Measurements from ENCODE around the gene RIMBP2.

Gene RIMBP2

DNA sequence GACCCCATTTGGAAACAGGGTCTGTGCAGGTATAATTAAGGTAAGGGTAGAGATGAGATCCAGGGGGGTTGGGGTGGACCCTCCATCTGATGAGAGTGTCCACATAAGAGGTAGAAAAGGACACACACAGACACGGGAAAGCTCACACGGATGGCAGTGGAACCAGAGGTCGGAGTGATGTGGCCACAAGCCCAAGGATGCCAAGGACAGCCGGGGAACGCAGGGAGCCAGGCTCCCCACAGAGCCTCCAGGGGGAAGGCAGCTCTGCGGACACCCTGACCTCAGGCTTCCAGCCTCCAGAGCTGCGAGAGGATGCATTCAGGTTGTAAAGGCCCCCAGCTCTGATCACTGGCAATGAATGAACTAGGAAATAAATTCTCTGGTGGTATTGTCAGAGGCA, 33.0 kb downstream of the RIMBP2 start:
- no peak for DNase-seq (ENCODE audit: low read depth)
- no peak overlapping the region for H3K4me3 ChIP-seq (ENCODE audit: low read depth, low read length)
- TF ChIP-seq, protein P1, sequence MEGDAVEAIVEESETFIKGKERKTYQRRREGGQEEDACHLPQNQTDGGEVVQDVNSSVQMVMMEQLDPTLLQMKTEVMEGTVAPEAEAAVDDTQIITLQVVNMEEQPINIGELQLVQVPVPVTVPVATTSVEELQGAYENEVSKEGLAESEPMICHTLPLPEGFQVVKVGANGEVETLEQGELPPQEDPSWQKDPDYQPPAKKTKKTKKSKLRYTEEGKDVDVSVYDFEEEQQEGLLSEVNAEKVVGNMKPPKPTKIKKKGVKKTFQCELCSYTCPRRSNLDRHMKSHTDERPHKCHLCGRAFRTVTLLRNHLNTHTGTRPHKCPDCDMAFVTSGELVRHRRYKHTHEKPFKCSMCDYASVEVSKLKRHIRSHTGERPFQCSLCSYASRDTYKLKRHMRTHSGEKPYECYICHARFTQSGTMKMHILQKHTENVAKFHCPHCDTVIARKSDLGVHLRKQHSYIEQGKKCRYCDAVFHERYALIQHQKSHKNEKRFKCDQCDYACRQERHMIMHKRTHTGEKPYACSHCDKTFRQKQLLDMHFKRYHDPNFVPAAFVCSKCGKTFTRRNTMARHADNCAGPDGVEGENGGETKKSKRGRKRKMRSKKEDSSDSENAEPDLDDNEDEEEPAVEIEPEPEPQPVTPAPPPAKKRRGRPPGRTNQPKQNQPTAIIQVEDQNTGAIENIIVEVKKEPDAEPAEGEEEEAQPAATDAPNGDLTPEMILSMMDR (IDR thresholded peaks at IDR 0.05; ENCODE audit: control insufficient read depth, extremely low read depth, insufficient read depth), result no peak

DNA sequence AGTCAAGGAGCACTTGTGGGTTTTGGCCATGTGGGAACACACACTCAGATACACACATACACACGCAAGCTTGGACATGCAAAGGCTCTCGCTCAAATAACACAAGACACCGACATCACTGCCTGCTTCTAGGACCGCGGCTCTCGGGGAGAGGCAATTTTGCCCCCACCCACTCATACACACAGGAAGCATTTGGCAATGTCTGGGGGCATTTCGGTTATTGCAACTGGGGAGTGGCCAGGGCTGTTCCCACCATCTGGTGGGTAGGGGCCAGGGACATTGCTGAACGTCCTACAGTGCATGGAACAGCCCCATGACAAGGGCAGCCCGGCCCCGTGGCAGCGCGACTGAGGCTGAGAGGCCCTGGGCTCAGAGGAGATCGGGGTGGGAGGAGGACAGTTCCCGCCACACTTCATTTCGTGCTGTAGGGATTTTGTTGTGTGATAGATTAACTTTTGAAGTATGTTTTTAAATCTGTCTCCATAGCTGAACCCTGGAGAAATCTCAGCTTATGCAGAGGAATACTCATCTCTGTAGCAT, 35.6 kb downstream of the RIMBP2 start:
- TF ChIP-seq, protein P1 (IDR thresholded peaks at IDR 0.05; ENCODE audit: control insufficient read depth, extremely low read depth, insufficient read depth), result no peak
- no peak overlapping the region for H3K4me3 ChIP-seq (ENCODE audit: low read depth, low read length)
- DNase-seq (ENCODE audit: low read depth), result no peak

DNA sequence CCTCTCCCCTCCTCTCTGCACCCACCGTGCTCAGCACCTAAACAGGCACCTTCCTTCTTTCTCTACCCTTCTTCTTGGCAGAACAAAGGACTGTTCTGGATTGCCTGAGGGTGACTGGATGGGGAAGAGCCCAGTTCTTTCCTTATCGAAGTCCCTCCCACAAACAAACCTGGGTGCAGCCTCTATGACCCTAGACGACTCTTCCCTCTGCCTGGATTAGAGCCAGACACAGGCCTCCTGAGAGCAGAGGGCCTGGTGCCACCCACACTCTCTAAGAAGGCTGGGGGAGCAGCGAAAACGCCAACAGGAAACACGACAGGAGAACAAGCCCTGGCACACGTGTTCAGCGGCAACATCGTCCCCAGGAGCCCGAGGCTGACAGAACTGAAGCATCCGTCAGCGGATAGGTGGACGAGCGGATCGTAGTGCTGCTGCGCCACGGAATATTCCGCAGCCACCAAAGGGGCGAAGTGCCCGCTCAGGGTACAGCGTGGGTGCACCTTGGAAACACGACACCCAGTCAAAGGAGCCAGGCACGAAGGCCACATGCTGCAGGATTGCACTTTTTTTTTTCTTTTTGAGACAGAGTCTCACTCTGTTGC, 38.0 kb downstream of the RIMBP2 start:
- no peak overlapping the region for H3K4me3 ChIP-seq (ENCODE audit: low read depth, low read length)
- DNase-seq (ENCODE audit: low read depth), result no peak
- TF ChIP-seq, protein P1 (IDR thresholded peaks at IDR 0.05; ENCODE audit: control insufficient read depth, extremely low read depth, insufficient read depth), result no peak

DNA sequence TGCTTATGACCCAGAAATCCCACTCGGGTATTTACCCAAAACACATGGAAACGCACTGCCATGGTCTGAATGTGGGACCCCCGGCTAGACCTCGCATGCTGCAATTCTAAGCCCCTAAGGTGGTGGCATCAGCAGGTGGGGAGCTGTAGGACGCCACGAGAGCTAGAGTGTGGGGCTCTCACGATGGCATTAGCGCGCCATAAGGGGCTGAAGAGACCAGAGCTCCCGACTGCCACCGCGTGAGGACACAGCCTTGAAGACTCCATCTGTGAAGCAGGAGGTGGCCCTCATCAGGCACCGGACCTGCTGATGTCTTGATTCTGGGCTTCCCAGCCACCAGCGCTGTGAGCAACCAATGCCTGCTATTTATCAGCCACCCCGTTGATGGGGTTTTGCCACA, 40.3 kb downstream of the RIMBP2 start:
- H3K4me3 ChIP-seq (ENCODE audit: low read depth, low read length), result no peak overlapping the region
- no peak for DNase-seq (ENCODE audit: low read depth)
- TF ChIP-seq, protein P1 (IDR thresholded peaks at IDR 0.05; ENCODE audit: control insufficient read depth, extremely low read depth, insufficient read depth), result no peak

DNA sequence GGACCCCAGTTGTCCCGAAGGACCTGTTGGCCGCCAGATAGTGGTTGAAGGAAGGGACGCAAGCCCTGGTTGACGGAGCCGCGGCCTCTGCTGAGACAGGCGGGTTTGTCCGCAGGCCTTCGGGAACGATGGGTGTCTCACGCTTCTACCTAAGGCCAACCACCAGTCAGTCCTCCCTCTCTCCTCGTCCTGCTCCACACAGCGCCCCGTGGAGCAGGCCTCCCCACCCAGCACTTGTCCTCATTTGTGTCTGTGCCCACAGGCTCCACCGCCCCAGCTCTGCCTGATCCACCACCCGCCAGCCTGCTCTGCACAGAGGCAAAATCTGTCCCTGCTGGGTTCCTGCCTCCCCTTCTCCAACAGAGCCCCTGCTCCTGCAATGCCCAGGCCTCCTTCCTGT, 41.0 kb downstream of the RIMBP2 start:
- TF ChIP-seq, protein P1 (IDR thresholded peaks at IDR 0.05; ENCODE audit: control insufficient read depth, extremely low read depth, insufficient read depth), result no peak
- H3K4me3 ChIP-seq (ENCODE audit: low read depth, low read length), result no peak overlapping the region
- no peak for DNase-seq (ENCODE audit: low read depth)

DNA sequence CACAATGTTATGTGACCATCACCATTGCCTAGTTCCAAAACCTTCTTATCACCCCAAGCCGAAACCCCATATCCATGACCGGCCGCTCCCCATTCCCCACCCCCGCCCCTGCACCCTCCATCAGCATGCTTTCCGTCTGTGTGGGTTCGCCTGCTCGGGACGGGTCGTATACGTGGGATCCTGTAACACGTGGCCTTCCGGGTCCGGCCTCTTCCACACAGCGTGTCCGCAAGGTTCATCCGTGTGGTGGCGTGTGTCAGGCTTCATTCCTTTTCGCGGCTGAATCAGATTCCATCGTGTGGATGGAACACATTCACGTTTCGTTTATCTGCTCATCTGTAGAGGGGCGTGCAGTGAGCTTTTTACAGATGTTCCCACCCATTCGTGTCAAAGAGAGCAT, 41.4 kb downstream of the RIMBP2 start:
- DNase-seq (ENCODE audit: low read depth), result no peak
- no peak overlapping the region for H3K4me3 ChIP-seq (ENCODE audit: low read depth, low read length)
- TF ChIP-seq, protein P1 (IDR thresholded peaks at IDR 0.05; ENCODE audit: control insufficient read depth, extremely low read depth, insufficient read depth), result no peak

All from LNCaP clone FGC (cell line).